ENCODE measurements around the gene PLEKHG5.

- no peak for TF ChIP-seq POLR2AphosphoS5 (IDR thresholded peaks at IDR 0.05; ENCODE audit: low read depth, low read length)
- no peak for TF ChIP-seq REST (IDR thresholded peaks at IDR 0.05; ENCODE audit: insufficient read depth in 1 of 2, low read depth in 2 of 2, low read length in 2 of 2)
- no peak for TF ChIP-seq TAF1 (IDR thresholded peaks at IDR 0.05; ENCODE audit: borderline replicate concordance, insufficient read depth, low read length)
- TF ChIP-seq SIN3A (IDR thresholded peaks at IDR 0.05; ENCODE audit: borderline replicate concordance, insufficient read depth, low read length): no peak
Observed at GRCh38 chr1:6473156-6473555, 18.3 kb downstream of the PLEKHG5 start.

All from PFSK-1 (cell line).